CD4-positive, alpha-beta memory T cell (primary cell): ENCODE data around the gene TUBA1A. TPM values are rescaled to one million over a fixed set of nuclear protein-coding genes. Genes with fewer than 3 reads are reported as not detected.
"Not testable (repeated sequence)": the region's sequence is repeated elsewhere in the genome, so short reads cannot be mapped to it uniquely, and the experiment has no call there.

Source experiments
- CTCF ChIA-PET: fragments of 350-600 bp; sonication (Branson Sonifier 250); formaldehyde crosslinking; loops from one replicate; lab custom pipeline; 2021; ENCODE audit warnings: inconsistent platforms; ENCODE audit not compliant: partially characterized antibody; lab: Charles Lee
- POLR2A ChIA-PET: fragments of 350-600 bp; sonication (Branson Sonifier 250); formaldehyde crosslinking; loops from one replicate; lab custom pipeline; 2021; ENCODE audit not compliant: partially characterized antibody; lab: Charles Lee
- DNase-seq, 5 donors: peaks; one replicate each; pipeline versions ENCODE4 v3.0.0 to v3.0.0-alpha.2; 2020 to 2022; ENCODE audit warnings: mixed read lengths in 1 of 5
- H3K27ac ChIP-seq: one replicate; pipeline ENCODE4 v1.7.0; 2013; ENCODE audit warnings: low read depth, low read length
- H3K27me3 ChIP-seq: 2 replicates; pipeline ENCODE4 v1.7.0; 2013; ENCODE audit warnings: mild to moderate bottlenecking, low read length, moderate library complexity; ENCODE audit not compliant: insufficient read depth
- H3K36me3 ChIP-seq: 2 replicates; pipeline ENCODE4 v1.7.0; 2013; ENCODE audit warnings: mild to moderate bottlenecking, low read length, moderate library complexity; ENCODE audit not compliant: insufficient read depth
- H3K4me1 ChIP-seq: 2 replicates; pipeline ENCODE4 v1.7.0; 2013; ENCODE audit warnings: mild to moderate bottlenecking, low read length, moderate library complexity; ENCODE audit not compliant: insufficient read depth
- H3K4me3 ChIP-seq, 2 donors: one replicate each; pipeline ENCODE4 v1.7.0; 2013; ENCODE audit warnings: low read length in 2 of 2, mild to moderate bottlenecking in 1 of 2
- H3K9me3 ChIP-seq, 2 donors: one replicate each; pipeline ENCODE4 v1.7.0; 2013; ENCODE audit warnings: low read length in 2 of 2, control low read depth in 1 of 2; ENCODE audit not compliant: control insufficient read depth in 1 of 2
- H3K27ac Mint-ChIP-seq, 7 donors: one replicate each; pipeline ENCODE4 v1.8.0; 2020 to 2021; ENCODE audit warnings: mixed read lengths in 7 of 7, mild to moderate bottlenecking in 6 of 7, inconsistent platforms in 3 of 7, moderate library complexity in 3 of 7
- H3K27me3 Mint-ChIP-seq, 2 donors: one replicate each; pipeline ENCODE4 v1.8.0; 2020 to 2021; ENCODE audit warnings: mixed read lengths in 2 of 2
- H3K36me3 Mint-ChIP-seq, 2 donors: one replicate each; pipeline ENCODE4 v1.8.0; 2020 to 2021; ENCODE audit warnings: mixed read lengths in 2 of 2, inconsistent platforms in 1 of 2, mild to moderate bottlenecking in 1 of 2
- H3K4me1 Mint-ChIP-seq, 4 donors: one replicate each; pipeline ENCODE4 v1.8.0; 2020 to 2021; ENCODE audit warnings: mixed read lengths in 4 of 4, mild to moderate bottlenecking in 1 of 4
- H3K4me3 Mint-ChIP-seq, 8 donors: one replicate each; pipeline ENCODE4 v1.8.0; 2020 to 2021; ENCODE audit warnings: mixed read lengths in 8 of 8, mild to moderate bottlenecking in 7 of 8, moderate library complexity in 6 of 8, inconsistent platforms in 3 of 8
- H3K9me3 Mint-ChIP-seq, 8 donors: one replicate each; pipeline ENCODE4 v1.8.0; 2020 to 2021; ENCODE audit warnings: mixed read lengths in 8 of 8, mild to moderate bottlenecking in 5 of 8, inconsistent platforms in 3 of 8, moderate library complexity in 1 of 8
- intact Hi-C: fragments of 100-400 bp; cut with micrococcal nuclease; formaldehyde crosslinking; loops from one replicate; pipeline ENCODE4 v1.15.1; 2023
- polyA plus RNA-seq, 2 donors: library from polyadenylated mRNA; unstranded; fragments of 300-500 nt; fragmentation: Illumina TruSeq; gene quantifications; one replicate each; pipeline ENCODE4 v1.2.3, GENCODE V29; 2021
- total RNA-seq, 2 experiments: library from RNA; stranded (reverse); gene quantifications; one replicate each; pipeline ENCODE4 v1.2.3, GENCODE V29; 2021

TUBA1A gene
- total and polyA plus RNA-seq, 4 experiments from 2014 or later: 97.5 to 315 (median 133) TPM

- H3K27ac ChIP-seq, H3K9me3 ChIP-seq, H3K27me3 ChIP-seq, H3K27me3 Mint-ChIP-seq, H3K4me3 ChIP-seq, CTCF ChIA-PET, POLR2A ChIA-PET: not testable (repeated sequence)
- Mint-ChIP-seq H3K4me1 (peaks cover 10 to 41% (median 27%) of the 10 kb centered on the region in 4 donors), H3K4me3 (peak overlapping the region in 2 of 8 donors; percentile 25 to 29), H3K27ac (peak overlapping the region in 6 of 7 donors; percentile 25 to 78 (median 70)), H3K9me3 (peaks cover 0 to 12% (median 0%) of the 10 kb centered on the region in 8 donors), H3K36me3 (peaks cover 31 to 38% of the 10 kb centered on the region in 2 donors)
- peak in 3 of 5 donors; percentile 8 to 13 (median 10) for DNase-seq
- peaks cover 15% of the 10 kb centered on the region for H3K4me1 ChIP-seq
- peaks cover 11% of the 10 kb centered on the region for H3K36me3 ChIP-seq
- intact Hi-C loops: loop anchor here (5.0 kb wide), 1 partner anchor 97 kb away; no protein-coding TSS in a partner anchor
Observed at GRCh38 chr12:49184697-49185096, 4.2 kb downstream of the TUBA1A start.

GRCh38 chr12:49183214-49183950, 5.5 kb downstream of the TUBA1A start:
- peaks cover 11% of the 10 kb centered on the region for H3K36me3 ChIP-seq
- H3K4me3 ChIP-seq, H3K4me1 ChIP-seq, H3K27ac ChIP-seq, H3K27me3 Mint-ChIP-seq, H3K4me3 Mint-ChIP-seq, H3K27me3 ChIP-seq, intact Hi-C loops, H3K9me3 ChIP-seq: not testable (repeated sequence)
- ChIA-PET CTCF (interaction anchor here (1.0 kb wide), 1 partner anchor 43 kb away, joined by 3 read pairs; no protein-coding TSS in a partner anchor), POLR2A (interaction anchor here (1.3 to 2.0 kb wide), 2 partner anchors 52 to 53 kb away, joined by 6 read pairs; partner anchors contain the start of gene TUBA1B)
- DNase-seq: peak in 2 of 5 donors; percentile 13 to 16
- Mint-ChIP-seq H3K36me3 (peaks cover 31 to 34% of the 10 kb centered on the region in 2 donors), H3K9me3 (peaks cover 0 to 14% (median 0%) of the 10 kb centered on the region in 8 donors), H3K4me1 (peaks cover 8 to 37% (median 22%) of the 10 kb centered on the region in 4 donors), H3K27ac (peak overlapping the region in 4 of 7 donors; percentile 7 to 89 (median 44))

- Mint-ChIP-seq H3K9me3 (peaks cover 0 to 5% (median 1%) of the 10 kb centered on the region in 8 donors), H3K4me3 (no peak overlapping the region), H3K4me1 (no peaks in the 10 kb centered on the region), H3K36me3 (peaks cover 0 to 4% of the 10 kb centered on the region in 2 donors), H3K27ac (peak overlapping the region in 1 of 7 donors; percentile 61), H3K27me3 (no peaks in the 10 kb centered on the region)
- no peak for DNase-seq
- Histone ChIP-seq H3K4me3 (no peak overlapping the region), H3K27me3 (no peaks in the 10 kb centered on the region), H3K4me1 (no peaks in the 10 kb centered on the region), H3K27ac (no peak overlapping the region), H3K9me3 (no peaks in the 10 kb centered on the region), H3K36me3 (no peaks in the 10 kb centered on the region)
- ChIA-PET POLR2A (interaction anchor here (2.1 to 2.4 kb wide), 2 partner anchors 14 to 43 kb away, joined by 6 to 7 read pairs; partner anchors contain the start of gene TUBA1B), CTCF (interaction anchor here (0.6 to 2.8 kb wide), 4 partner anchors 9 to 448 kb away, joined by 3 to 6 read pairs (median 4); partner anchors contain the start of gene TUBA1B)
- intact Hi-C loops: no loop called here
Observed at GRCh38 chr12:49174218-49174617, 14.7 kb downstream of the TUBA1A start.

- DNase-seq: no peak
- intact Hi-C loops: no loop called here
- Mint-ChIP-seq H3K4me3 (no peak overlapping the region), H3K27me3 (no peaks in the 10 kb centered on the region), H3K27ac (no peak overlapping the region), H3K36me3 (no peaks in the 10 kb centered on the region), H3K9me3 (no peaks in the 10 kb centered on the region), H3K4me1 (no peaks in the 10 kb centered on the region)
- Histone ChIP-seq H3K4me1 (no peaks in the 10 kb centered on the region), H3K36me3 (no peaks in the 10 kb centered on the region), H3K27ac (no peak overlapping the region), H3K4me3 (no peak overlapping the region), H3K27me3 (no peaks in the 10 kb centered on the region), H3K9me3 (no peaks in the 10 kb centered on the region)
- ChIA-PET POLR2A (interaction anchor here (0.9 kb wide), 1 partner anchor 17 kb away, joined by 7 read pairs; the partner anchor contains the start of gene TUBA1A), CTCF (no interaction called here)
Observed at GRCh38 chr12:49170924-49171323, 18.0 kb downstream of the TUBA1A start.

GRCh38 chr12:49165114-49165513, 23.8 kb downstream of the TUBA1A start:
- H3K4me3 Mint-ChIP-seq: no peak overlapping the region
- H3K36me3 Mint-ChIP-seq: no peaks in the 10 kb centered on the region
- no peak overlapping the region for H3K4me3 ChIP-seq
- H3K27ac ChIP-seq: no peak overlapping the region
- DNase-seq: no peak
- POLR2A ChIA-PET: interaction anchor here (1.0 kb wide), 1 partner anchor 23 kb away, joined by 3 read pairs; no protein-coding TSS in a partner anchor
- intact Hi-C loops: no loop called here
- H3K4me1 ChIP-seq: no peaks in the 10 kb centered on the region
- CTCF ChIA-PET: interaction anchor here (1.0 kb wide), 1 partner anchor 9 kb away, joined by 3 read pairs; no protein-coding TSS in a partner anchor
- H3K9me3 Mint-ChIP-seq: no peaks in the 10 kb centered on the region
- H3K27me3 Mint-ChIP-seq: no peaks in the 10 kb centered on the region
- H3K4me1 Mint-ChIP-seq: no peaks in the 10 kb centered on the region
- H3K27ac Mint-ChIP-seq: no peak overlapping the region
- no peaks in the 10 kb centered on the region for H3K27me3 ChIP-seq
- no peaks in the 10 kb centered on the region for H3K36me3 ChIP-seq
- H3K9me3 ChIP-seq: no peaks in the 10 kb centered on the region

- H3K9me3 ChIP-seq, H3K4me3 Mint-ChIP-seq, H3K4me1 Mint-ChIP-seq, H3K27me3 ChIP-seq, DNase-seq, H3K27ac Mint-ChIP-seq, H3K4me1 ChIP-seq, intact Hi-C loops, H3K4me3 ChIP-seq, H3K36me3 ChIP-seq, POLR2A ChIA-PET, H3K36me3 Mint-ChIP-seq, H3K9me3 Mint-ChIP-seq, H3K27me3 Mint-ChIP-seq, H3K27ac ChIP-seq: not testable (repeated sequence)
- CTCF ChIA-PET: interaction anchor here (1.0 kb wide), 1 partner anchor 11 kb away, joined by 3 read pairs; no protein-coding TSS in a partner anchor
Observed at GRCh38 chr12:49161901-49162300, 27.0 kb downstream of the TUBA1A start.

GRCh38 chr12:49161092-49161795, 27.6 kb downstream of the TUBA1A start:
- H3K9me3 ChIP-seq: no peaks in the 10 kb centered on the region
- Mint-ChIP-seq H3K27ac (no peak overlapping the region), H3K9me3 (no peaks in the 10 kb centered on the region), H3K27me3 (no peaks in the 10 kb centered on the region), H3K36me3 (no peaks in the 10 kb centered on the region), H3K4me3 (no peak overlapping the region), H3K4me1 (no peaks in the 10 kb centered on the region)
- no peak overlapping the region for H3K27ac ChIP-seq
- ChIA-PET CTCF (no interaction called here), POLR2A (no interaction called here)
- no peaks in the 10 kb centered on the region for H3K4me1 ChIP-seq
- intact Hi-C loops: no loop called here
- no peaks in the 10 kb centered on the region for H3K36me3 ChIP-seq
- no peaks in the 10 kb centered on the region for H3K27me3 ChIP-seq
- H3K4me3 ChIP-seq: no peak overlapping the region
- DNase-seq: no peak
